DOHH2 (cell line): Measurements from ENCODE around the gene STARD10.

Experiments used
- H3F3A ChIP-seq: fragments of 200-600 bp; sonication (generic), shearing (Covaris generic); 2 replicates; pipeline ENCODE4 v1.6.0; 2016; ENCODE audit warnings: antibody characterized with exemption, mild to moderate bottlenecking; ENCODE audit not compliant: control insufficient read depth, insufficient read depth
- H3K27ac ChIP-seq: fragments of 200-600 bp; sonication (generic); 2 replicates; pipeline ENCODE4 v1.5.1; 2014; ENCODE audit warnings: low read depth, mild to moderate bottlenecking, low read length, moderate library complexity
- H3K27me3 ChIP-seq: fragments of 200-600 bp; sonication (generic); 2 replicates; pipeline ENCODE4 v1.6.1; 2014; ENCODE audit warnings: mild to moderate bottlenecking, low read length, mixed read lengths; ENCODE audit not compliant: control insufficient read depth
- H3K36me3 ChIP-seq: fragments of 200-600 bp; sonication (generic); 2 replicates; pipeline ENCODE4 v1.6.1; 2014; ENCODE audit warnings: mild to moderate bottlenecking, low read length, moderate library complexity, mixed read lengths; ENCODE audit not compliant: control insufficient read depth
- H3K4me1 ChIP-seq: fragments of 200-600 bp; sonication (generic); 2 replicates; pipeline ENCODE4 v1.6.1; 2014; ENCODE audit warnings: mild to moderate bottlenecking, low read length, mixed read lengths; ENCODE audit not compliant: control insufficient read depth
- H3K4me2 ChIP-seq: fragments of 200-600 bp; sonication (generic); 2 replicates; pipeline ENCODE4 v1.6.0; 2014; ENCODE audit warnings: mild to moderate bottlenecking, low read length, moderate library complexity
- H3K4me3 ChIP-seq: fragments of 200-600 bp; sonication (generic); 2 replicates; pipeline ENCODE4 v1.5.1; 2014; ENCODE audit warnings: mild to moderate bottlenecking, low read length, mixed read lengths
- H3K79me2 ChIP-seq: fragments of 200-600 bp; sonication (generic); 2 replicates; pipeline ENCODE4 v1.6.1; 2014; ENCODE audit warnings: mild to moderate bottlenecking, low read length, mixed read lengths; ENCODE audit not compliant: control insufficient read depth
- H3K9me2 ChIP-seq: fragments of 200-600 bp; sonication (generic); replicated peaks from 2 replicates; pipeline ENCODE4 v1.6.1; 2014; ENCODE audit warnings: mild to moderate bottlenecking, low read length, mixed read lengths; ENCODE audit not compliant: control insufficient read depth
- H3K9me3 ChIP-seq: fragments of 200-600 bp; sonication (generic); 2 replicates; pipeline ENCODE4 v1.6.1; 2014; ENCODE audit warnings: antibody characterized with exemption, low read length, mixed read lengths; ENCODE audit not compliant: control insufficient read depth, insufficient read depth
- H4K20me1 ChIP-seq: fragments of 200-600 bp; sonication (generic); 2 replicates; pipeline ENCODE4 v1.6.0; 2014; ENCODE audit warnings: low read depth, mild to moderate bottlenecking, antibody characterized with exemption, low read length, moderate library complexity; ENCODE audit not compliant: control insufficient read depth, insufficient read depth
- EZH2phosphoT487 ChIP-seq: fragments of 200-600 bp; sonication (generic); IDR thresholded peaks from 2 replicates; pipeline ENCODE4 v1.6.1; 2017; ENCODE audit warnings: borderline replicate concordance, mild to moderate bottlenecking, antibody characterized with exemption, low read length, moderate library complexity, mixed read lengths
- TF ChIP-seq, protein P1 (sequence below): fragments of 200-600 bp; sonication (generic); IDR thresholded peaks from one replicate; pipeline ENCODE4 v1.5.1; 2014; ENCODE audit warnings: antibody characterized with exemption, mild to moderate bottlenecking, low read depth, low read length; ENCODE audit not compliant: poor library complexity, severe bottlenecking

STARD10 gene

DNA sequence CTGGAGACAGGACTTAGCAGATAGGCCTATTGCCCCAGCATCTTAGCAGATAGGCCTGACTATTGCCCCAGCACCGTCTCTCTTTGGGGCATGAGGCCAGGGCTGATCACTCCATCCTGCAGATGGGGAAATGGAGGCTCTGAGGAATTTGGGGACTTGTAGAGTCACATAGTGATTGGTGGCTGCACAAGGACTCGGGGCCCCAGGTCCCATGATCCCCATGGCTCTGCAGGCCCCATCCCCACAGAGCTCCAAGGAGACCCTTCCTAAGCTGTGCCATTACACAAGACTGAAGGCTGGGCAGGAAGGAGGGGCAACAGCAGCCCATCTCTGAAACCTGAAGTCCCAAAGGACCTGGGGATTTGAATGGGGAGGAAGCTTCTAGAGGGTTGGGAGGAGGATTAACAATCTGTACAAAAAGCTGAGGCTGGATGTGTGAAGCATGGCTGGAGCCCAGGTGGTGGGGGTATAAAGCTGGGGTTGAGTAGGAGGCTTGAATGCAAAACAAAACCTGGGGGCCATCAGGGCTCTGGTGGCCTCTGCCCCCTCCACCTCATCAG is 43.2 kb downstream of the STARD10 start:
- TF ChIP-seq EZH2phosphoT487 = no peak
- TF ChIP-seq, protein P1, sequence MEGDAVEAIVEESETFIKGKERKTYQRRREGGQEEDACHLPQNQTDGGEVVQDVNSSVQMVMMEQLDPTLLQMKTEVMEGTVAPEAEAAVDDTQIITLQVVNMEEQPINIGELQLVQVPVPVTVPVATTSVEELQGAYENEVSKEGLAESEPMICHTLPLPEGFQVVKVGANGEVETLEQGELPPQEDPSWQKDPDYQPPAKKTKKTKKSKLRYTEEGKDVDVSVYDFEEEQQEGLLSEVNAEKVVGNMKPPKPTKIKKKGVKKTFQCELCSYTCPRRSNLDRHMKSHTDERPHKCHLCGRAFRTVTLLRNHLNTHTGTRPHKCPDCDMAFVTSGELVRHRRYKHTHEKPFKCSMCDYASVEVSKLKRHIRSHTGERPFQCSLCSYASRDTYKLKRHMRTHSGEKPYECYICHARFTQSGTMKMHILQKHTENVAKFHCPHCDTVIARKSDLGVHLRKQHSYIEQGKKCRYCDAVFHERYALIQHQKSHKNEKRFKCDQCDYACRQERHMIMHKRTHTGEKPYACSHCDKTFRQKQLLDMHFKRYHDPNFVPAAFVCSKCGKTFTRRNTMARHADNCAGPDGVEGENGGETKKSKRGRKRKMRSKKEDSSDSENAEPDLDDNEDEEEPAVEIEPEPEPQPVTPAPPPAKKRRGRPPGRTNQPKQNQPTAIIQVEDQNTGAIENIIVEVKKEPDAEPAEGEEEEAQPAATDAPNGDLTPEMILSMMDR = no peak
- Histone ChIP-seq H3F3A (no peaks in the 10 kb centered on the region), H3K4me3 (peak overlapping the region; percentile 94), H3K27me3 (no peaks in the 10 kb centered on the region), H3K9me3 (no peaks in the 10 kb centered on the region), H3K4me2 (peak overlapping the region; percentile 90), H4K20me1 (no peaks in the 10 kb centered on the region), H3K79me2 (peaks cover 26% of the 10 kb centered on the region), H3K9me2 (no peaks in the 10 kb centered on the region), H3K36me3 (no peaks in the 10 kb centered on the region), H3K27ac (no peak overlapping the region), H3K4me1 (peaks cover 28% of the 10 kb centered on the region)

- H3K4me1 ChIP-seq = peaks cover 32% of the 10 kb centered on the region
- no peak overlapping the region for H3K27ac ChIP-seq
- H4K20me1 ChIP-seq = no peaks in the 10 kb centered on the region
- peak overlapping the region; percentile 90; the same call in 1 of the 2 replicates for H3K4me2 ChIP-seq
- H3K9me2 ChIP-seq = no peaks in the 10 kb centered on the region
- no peak for TF ChIP-seq EZH2phosphoT487
- TF ChIP-seq, protein P1 = no peak
- no peak overlapping the region for H3K4me3 ChIP-seq
- H3K9me3 ChIP-seq = no peaks in the 10 kb centered on the region
- no peaks in the 10 kb centered on the region for H3K36me3 ChIP-seq
- no peaks in the 10 kb centered on the region for H3K27me3 ChIP-seq
- H3F3A ChIP-seq = no peaks in the 10 kb centered on the region
- peaks cover 27% of the 10 kb centered on the region for H3K79me2 ChIP-seq
These were observed 43.8 kb downstream of the STARD10 start for GRCh38 chr11:72750086-72750485.

DNA sequence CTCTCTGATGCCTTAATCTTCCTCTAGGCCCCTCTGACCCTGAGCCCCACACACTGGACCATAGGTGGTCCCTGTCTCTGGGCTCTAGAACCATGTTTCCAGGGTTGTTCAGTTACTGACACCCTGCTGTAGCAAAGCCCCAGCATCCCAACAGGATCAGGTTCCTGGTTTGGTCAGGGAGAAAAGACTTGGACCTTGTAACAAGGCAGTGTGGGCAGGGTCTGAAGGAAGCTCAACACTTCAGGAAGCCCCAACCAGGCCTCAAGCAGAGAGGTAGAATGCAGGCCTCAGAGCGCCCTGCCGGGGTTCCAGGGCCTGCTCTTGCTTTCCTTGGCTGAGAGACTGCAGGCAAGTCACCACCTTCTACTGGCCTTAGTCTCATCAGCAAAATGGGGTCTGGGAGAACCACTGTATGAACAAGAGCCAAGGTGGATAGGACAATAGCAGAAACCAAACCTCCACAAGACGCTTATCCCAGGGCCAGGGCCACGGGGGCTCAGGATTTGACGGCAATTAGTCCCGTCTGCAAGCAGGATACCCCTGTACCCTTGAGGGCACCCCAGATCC is 46.5 kb downstream of the STARD10 start:
- peaks cover 49% of the 10 kb centered on the region for H3K4me1 ChIP-seq

More for the DNA sequence above, 46.5 kb downstream of the STARD10 start:
- Histone ChIP-seq H3F3A (peaks cover 14% of the 10 kb centered on the region), H3K9me3 (no peaks in the 10 kb centered on the region), H3K27ac (no peak overlapping the region), H3K4me3 (no peak overlapping the region), H4K20me1 (peaks cover 4% of the 10 kb centered on the region), H3K79me2 (peaks cover 37% of the 10 kb centered on the region), H3K4me2 (no peak overlapping the region), H3K9me2 (no peaks in the 10 kb centered on the region), H3K36me3 (no peaks in the 10 kb centered on the region), H3K27me3 (no peaks in the 10 kb centered on the region)
- TF ChIP-seq EZH2phosphoT487 = no peak
- TF ChIP-seq, protein P1 = no peak
